ENCODE results near the gene SIGLEC14. TPM values are rescaled to one million over a fixed set of nuclear protein-coding genes. Genes with fewer than 3 reads are reported as not detected.
"Not testable (repeated sequence)": the region's sequence is repeated elsewhere in the genome, so short reads cannot be mapped to it uniquely, and the experiment has no call there.

Gene SIGLEC14
- total RNA-seq, result not detected in 2 replicates

DNA sequence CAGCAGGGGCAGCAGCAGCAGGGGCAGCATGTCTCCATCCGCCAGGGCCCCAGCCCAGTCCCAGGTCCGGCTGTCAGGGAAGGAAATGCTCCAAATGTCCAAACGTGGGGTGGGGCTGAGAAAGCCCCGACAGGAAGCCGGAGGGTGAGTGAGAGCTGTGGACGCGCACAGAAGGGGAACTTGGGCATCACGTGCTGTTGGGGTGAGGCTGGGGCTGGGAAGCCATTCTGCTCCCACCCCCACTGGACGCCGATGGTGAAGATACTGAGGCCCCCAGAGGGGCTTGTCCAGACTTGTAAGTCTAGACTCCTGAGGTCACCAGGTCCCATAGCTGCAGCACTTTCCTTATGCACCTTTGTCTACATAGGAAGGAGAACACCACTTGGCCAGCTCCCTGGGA lies at the start of gene SIGLEC14:
Gene SIGLEC14 (minus strand): TSS at position 96 of the 400 bp plus-strand sequence. CDS start 66 bp downstream, at position 30.
- not testable (repeated sequence) for DNase-seq (ENCODE audit: low read depth, low spot score)

DNA sequence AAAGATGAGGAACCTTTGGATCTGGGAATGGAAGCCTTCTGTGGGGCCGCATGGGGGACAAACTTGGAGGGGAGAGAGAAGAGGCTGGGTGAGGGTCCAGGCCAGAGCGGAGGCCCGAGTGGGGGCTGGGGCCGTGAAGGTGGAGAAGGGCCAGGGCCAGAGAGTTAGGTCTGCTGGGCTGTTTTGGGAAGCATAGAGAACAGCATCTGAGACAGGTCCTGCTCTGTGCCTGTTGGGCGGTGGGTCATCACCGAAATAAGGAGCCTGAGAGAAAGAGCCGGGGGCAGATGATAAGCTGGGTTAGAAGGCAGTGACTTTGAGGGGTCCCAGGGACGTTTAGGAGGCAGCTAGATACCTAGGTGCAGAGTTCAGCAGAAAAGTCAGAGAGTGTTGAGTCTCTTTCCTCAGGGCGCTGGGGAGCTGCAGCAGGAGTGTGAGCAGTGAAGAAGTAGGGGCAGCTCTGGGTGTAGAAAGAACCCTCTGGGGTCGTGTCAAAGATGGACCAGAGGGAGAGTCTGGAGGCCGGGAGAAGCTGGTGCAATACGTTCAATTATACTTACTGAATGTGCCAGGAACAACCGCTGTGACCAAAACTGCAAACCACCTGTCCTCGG lies 49.2 kb upstream of the SIGLEC14 start:
- no peak for DNase-seq (ENCODE audit: low read depth, low spot score)

- DNase-seq (ENCODE audit: low read depth, low spot score), result no peak
Observed at GRCh38 chr19:51695088-51695487, 48.5 kb upstream of the SIGLEC14 start.

GRCh38 chr19:51694318-51695085 lies 47.9 kb upstream of the SIGLEC14 start:
- no peak for DNase-seq (ENCODE audit: low read depth, low spot score)

DNA sequence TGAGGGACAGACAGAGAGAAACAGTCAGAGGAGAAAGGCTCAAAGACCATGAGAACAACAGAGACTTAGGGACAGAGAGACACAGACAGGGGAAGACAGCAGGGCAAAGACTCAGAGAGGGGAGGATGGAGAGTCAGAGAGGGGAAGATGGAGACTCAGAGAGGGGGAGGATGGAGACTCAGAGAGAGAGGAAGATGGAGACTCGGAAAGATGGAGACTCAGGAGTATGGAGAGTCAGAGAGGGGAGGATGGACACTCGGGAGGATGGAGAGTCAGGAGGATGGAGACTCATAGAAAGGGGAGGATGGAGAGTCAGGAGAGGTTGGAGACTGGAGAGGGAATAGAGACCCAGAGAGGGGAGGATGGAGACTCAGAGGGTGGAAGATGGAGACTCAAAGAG lies 47.2 kb upstream of the SIGLEC14 start:
- no peak for DNase-seq (ENCODE audit: low read depth, low spot score)

DNA sequence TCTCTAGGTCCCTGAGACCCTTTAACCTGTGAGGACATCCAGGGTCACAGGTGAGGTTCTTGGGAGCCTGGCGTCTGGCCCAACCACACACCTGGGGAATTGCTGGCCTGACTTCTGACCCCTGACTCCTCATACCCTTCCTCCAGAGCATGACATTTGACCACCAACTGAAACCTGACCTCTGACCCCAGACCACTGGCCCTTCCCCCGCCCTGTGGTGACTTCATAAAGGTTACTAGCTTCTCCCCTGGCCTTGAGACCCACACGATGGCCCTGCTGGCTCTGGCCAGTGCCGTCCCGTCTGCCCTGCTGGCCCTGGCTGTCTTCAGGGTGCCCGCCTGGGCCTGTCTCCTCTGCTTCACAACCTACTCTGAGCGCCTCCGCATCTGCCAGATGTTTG lies 46.6 kb upstream of the SIGLEC14 start, which contains the start of gene SPACA6:
Gene SPACA6 (plus strand): TSS at position 71 of the 400 bp plus-strand sequence. CDS start 197 bp downstream, at position 268.
- no peak for DNase-seq (ENCODE audit: low read depth, low spot score)

- no peak for DNase-seq (ENCODE audit: low read depth, low spot score)
Observed at GRCh38 chr19:51692468-51692867, 45.8 kb upstream of the SIGLEC14 start.

DNA sequence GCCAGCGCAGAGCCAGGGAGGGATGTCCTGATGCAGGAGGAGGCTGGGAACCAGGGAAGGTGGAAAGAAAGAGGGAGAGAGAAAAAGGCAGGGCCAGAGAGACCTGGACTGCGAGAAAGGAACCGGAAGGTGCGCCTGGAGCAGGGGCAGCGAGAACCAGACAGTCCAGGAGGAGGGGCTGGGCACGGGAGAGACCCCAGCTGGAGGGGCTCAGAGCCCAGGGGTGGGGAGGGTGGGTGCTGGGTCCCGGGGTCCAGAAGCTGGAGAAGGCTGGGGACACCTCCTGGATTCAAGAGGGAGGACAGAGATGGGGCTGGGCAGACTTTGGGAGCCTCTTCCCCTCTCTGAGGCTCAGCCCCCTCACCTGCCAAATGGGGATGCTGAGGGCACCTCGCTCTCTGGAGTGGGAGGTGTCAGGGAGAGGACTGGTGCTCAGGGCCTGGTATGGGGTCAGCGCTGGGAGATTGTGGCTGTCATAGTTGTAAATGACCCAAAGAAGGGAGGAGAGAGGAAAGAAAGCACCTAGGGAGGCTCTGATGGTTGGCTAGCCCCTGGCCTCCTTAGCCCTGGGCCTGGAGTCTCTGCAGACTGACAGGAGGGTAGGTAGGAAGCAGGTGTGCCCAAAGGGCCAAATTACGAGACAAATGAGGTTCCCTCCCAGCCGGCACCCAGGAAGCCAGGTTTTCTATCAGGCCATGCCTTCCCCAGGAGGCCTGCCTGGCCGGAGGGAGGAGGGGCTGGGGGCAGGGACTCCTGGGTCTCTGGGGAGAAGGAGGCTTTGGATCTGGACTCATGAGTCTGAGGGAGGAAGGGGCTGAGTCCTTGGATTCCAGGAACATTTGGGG lies 45.2 kb upstream of the SIGLEC14 start:
- DNase-seq (ENCODE audit: low read depth, low spot score), result no peak

- no peak for DNase-seq (ENCODE audit: low read depth, low spot score)
Observed at GRCh38 chr19:51691074-51691583, 44.5 kb upstream of the SIGLEC14 start.

DNA sequence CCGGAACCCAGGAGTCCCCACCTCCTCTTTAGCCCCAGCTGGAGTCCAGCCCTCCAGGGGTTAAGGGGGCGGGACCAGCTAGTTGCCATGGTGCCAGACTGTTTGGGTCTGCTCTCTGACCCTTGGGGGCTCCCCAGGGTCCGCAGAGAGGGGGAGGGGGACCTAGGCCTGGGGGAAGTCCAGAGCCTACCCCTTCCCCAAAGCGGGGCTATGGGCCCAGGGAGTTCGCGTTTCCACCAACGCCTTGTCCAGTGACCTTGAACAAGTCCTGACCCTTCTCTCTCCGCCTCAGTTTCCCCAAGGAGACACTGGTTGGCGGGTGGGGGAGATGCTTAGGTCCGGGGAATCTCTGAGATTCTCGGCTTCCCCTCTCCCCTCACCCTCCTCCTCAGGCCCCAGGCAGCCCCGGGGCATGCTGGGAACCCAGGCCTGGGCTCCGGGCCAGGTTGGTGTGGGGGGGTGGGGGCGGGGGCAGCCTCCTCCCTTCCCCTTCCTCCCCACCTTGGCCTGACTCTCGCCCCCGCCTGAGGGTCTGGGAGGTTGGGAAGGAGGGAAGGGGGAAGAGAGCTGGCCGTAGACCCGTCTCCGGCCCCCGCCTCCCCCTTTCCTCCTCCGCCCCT lies 43.9 kb upstream of the SIGLEC14 start:
- no peak for DNase-seq (ENCODE audit: low read depth, low spot score)

DNA sequence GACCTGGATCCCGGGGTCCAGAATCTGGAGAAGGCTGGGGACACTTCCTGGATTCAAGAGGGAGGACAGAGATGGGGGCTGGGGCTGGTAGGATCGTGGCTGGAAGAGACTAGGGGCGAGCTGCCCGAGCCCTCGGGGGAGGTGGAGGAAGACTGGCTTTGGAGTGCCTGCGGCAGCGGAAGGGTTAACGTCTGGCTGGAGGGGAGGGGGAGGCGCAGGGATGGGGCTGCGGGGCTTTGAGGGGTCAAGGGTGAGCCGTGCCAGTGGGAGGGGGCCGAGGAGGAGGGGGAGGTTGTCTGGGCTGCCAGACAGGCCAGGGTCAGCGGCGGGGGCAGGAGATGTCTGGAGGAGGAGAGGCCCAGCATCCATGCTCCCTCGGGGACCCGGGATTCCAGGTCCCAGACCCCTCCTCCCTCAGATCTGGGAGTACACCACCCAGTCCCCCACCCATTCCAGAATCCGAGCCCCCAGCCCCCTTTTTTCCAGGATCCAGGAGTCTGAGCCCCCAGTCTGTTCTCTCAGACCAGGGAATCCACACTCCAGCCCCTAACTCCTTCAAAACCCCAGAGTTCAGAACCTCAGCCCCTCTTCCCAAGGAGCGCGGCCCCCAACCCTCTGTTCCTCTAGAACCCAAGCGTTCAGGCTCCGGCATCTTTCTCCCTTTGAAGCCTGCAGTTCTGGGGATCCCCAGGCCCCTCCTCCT lies 43.3 kb upstream of the SIGLEC14 start:
- no peak for DNase-seq (ENCODE audit: low read depth, low spot score)

DNA sequence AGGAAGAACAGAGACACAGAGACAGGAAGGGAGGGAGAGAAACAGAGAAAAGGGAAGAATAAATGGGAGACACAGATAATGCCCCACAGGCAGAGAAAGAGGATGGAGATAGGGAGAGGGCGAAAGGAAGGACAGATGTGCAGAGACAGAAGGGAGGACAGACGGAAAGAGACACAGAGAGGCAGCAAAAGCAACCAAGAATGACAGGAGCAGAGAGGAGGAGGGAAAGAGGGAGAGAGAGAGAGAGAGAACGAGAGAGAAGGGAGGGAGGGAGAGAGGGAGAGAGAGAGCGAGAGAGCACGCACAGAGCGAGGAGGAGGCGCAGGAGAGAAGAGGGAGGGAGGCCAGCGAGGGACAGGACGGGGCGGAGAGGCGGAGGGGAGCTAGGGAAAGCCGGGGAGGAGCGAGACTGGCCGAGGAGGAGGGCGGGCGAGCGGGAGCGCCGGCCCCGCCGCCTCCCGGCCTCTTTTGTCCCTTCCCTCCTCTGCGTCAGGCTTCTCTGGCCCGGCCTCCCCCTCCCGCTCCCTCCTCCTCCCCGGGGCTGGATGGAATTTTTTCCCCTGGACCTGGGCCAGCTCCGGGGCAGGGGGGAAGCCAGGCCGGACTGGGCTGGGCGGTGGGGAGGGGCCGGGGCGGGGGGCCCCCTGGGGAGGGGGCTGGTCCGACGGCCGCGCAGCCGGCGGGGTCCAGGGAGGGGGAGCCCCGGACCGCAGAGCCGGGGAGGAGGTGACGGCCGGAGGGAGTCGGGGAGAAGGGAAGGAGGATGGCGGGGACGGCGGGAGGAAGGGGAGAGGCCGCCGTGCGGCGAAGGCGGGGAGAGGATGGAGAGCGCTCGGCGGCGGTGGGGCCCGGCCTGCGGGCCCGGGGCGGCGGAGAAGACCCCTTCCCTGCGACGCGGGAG lies 42.3 kb upstream of the SIGLEC14 start:
- DNase-seq (ENCODE audit: low read depth, low spot score), result peak; percentile 84

DNA sequence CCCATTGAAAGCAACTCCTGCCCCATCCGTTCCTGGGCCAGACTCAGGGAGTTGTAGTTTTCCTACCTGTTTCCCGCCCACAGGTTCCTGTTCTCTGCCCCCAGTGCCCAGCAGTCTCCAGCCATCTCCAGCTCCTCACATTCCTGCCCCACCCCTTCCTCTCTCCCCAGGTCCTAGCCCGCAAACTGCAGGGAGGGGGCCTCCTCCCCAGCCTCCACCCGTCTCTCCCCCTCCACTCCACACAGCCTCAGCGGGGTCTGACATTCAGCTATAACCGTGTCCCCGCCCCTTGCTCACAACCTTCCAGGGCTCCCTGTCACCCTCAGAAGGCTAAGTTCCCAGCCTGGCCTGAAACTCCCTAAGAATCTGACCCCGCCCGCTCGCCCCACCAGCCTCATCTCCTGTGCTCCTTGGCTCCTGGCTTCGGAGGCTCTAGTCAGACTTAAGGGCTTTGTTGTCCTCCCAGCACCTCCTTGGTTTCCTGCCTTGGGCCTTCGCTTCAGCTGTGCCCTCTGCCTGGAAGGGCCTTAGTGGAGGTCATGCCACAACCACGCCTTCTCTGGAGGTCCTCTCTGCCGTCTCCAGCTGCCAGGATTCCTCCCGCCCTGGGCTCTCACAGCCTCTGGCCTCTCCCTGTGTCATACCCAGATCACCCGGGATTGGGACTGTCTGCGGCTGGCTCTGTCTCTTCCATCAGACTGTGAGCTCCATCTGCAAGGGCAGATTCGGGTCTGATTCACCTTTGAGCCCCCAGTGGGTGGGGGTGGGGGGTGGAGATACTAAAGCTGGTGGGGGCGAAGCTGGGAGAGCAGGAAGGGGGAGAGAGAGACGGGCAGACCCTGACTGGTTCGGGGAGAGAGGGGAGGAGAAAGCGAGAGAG lies 41.4 kb upstream of the SIGLEC14 start:
- DNase-seq (ENCODE audit: low read depth, low spot score), result no peak

DNA sequence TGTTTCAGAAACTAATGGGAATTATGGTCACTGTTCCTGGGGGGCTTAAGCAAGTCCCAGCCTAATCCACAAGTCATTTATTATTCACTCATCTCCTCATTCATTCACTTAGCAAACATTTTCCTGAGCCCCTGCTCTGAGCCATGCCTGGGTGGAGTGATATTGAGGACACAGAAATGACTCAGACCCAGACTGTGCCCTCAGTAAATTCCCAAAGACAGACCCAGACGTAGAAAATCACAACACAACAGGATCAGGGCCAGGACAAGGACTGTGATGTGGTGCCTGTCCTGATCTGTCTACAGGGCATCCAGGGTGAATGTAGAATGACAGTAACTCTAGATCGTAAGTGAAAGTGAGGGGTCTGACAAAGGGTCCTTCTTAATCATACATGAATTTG lies 39.5 kb upstream of the SIGLEC14 start:
- DNase-seq (ENCODE audit: low read depth, low spot score), result no peak

GRCh38 chr19:51681286-51681941 lies 34.8 kb upstream of the SIGLEC14 start:
- DNase-seq (ENCODE audit: low read depth, low spot score), result no peak

GRCh38 chr19:51680474-51680873 lies 33.8 kb upstream of the SIGLEC14 start:
- DNase-seq (ENCODE audit: low read depth, low spot score), result no peak

GRCh38 chr19:51676566-51677083 lies 30.0 kb upstream of the SIGLEC14 start:
- no peak for DNase-seq (ENCODE audit: low read depth, low spot score)

Measured in pulmonary artery endothelial cell (primary cell).